Measurements from ENCODE around the gene TRDN.

TRDN gene

DNA sequence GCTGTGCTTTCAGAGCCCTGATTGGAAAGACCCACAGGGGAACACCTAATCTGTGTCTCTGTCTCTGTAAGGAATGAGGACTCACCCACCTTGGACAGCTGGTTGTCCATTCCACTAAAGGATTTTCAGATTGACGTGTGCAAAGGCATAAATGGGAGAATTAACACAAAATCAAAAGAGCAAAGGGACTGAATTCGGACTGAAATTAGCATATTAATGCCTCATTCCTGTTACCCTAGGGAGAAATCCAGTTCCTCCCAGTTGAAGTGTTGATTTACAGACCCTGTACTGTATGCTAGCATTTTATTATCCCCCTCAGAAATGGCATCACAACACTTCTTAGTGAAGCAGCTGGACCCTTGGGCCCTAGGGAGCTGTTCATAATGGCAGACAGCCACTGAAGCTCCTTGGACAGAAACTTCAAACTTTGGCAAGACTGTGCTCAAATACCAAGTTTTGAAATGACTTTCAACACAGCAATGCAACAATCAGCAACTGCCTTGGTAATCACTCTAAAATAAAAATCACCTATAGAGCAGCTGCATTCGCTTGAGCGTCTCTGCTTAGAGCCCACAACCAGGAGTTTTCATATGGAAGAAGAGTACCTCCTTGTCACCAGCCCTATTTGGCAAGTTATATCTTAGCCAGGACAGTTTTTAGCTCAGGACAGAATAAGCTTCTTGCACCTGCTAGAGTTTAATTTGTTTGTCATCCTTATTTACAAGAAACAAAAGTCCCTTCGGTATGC is 118.1 kb downstream of the TRDN start:
- Histone ChIP-seq H3K4me1 (ENCODE audit: insufficient read depth, low read length) (no peaks in the 10 kb centered on the region), H3K27me3 (ENCODE audit: insufficient read depth, low read length, poor library complexity) (no peaks in the 10 kb centered on the region), H4K20me1 (ENCODE audit: insufficient read depth, low read length) (no peaks in the 10 kb centered on the region), H2AFZ (ENCODE audit: low read depth, low read length) (no peak overlapping the region), H3K4me2 (ENCODE audit: insufficient read depth, low read length) (no peak overlapping the region), H3K79me2 (ENCODE audit: insufficient read depth, low read length) (no peaks in the 10 kb centered on the region), H3K9ac (ENCODE audit: low read depth, low read length) (no peak overlapping the region), H3K36me3 (ENCODE audit: insufficient read depth, low read length) (no peaks in the 10 kb centered on the region), H3K27ac (ENCODE audit: low read length) (no peak overlapping the region), H3K4me3 (ENCODE audit: low read depth in 1 of 2, low read length in 2 of 2) (no peak overlapping the region), H3K9me3 (ENCODE audit: insufficient read depth, low read length, severe bottlenecking) (no peaks in the 10 kb centered on the region)
- DNase-seq: no peak
- ATAC-seq (ENCODE audit: insufficient read depth, low read depth): no peak
- TF ChIP-seq, protein P1, sequence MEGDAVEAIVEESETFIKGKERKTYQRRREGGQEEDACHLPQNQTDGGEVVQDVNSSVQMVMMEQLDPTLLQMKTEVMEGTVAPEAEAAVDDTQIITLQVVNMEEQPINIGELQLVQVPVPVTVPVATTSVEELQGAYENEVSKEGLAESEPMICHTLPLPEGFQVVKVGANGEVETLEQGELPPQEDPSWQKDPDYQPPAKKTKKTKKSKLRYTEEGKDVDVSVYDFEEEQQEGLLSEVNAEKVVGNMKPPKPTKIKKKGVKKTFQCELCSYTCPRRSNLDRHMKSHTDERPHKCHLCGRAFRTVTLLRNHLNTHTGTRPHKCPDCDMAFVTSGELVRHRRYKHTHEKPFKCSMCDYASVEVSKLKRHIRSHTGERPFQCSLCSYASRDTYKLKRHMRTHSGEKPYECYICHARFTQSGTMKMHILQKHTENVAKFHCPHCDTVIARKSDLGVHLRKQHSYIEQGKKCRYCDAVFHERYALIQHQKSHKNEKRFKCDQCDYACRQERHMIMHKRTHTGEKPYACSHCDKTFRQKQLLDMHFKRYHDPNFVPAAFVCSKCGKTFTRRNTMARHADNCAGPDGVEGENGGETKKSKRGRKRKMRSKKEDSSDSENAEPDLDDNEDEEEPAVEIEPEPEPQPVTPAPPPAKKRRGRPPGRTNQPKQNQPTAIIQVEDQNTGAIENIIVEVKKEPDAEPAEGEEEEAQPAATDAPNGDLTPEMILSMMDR (IDR thresholded peaks at IDR 0.05; ENCODE audit: borderline replicate concordance, extremely low read depth, low read length, poor library complexity, severe bottlenecking): no peak
- no peak for TF ChIP-seq EZH2 (IDR thresholded peaks at IDR 0.05; ENCODE audit: borderline replicate concordance, low read depth, low read length, severe bottlenecking)

- no peak for ATAC-seq (ENCODE audit: insufficient read depth, low read depth)
Measured at GRCh38 chr6:123515715-123516114, 121.0 kb downstream of the TRDN start.

GRCh38 chr6:123509112-123509511 is 127.6 kb downstream of the TRDN start:
- Histone ChIP-seq H3K9ac (ENCODE audit: low read depth, low read length) (no peak overlapping the region), H4K20me1 (ENCODE audit: insufficient read depth, low read length) (no peaks in the 10 kb centered on the region), H3K4me2 (ENCODE audit: insufficient read depth, low read length) (no peak overlapping the region), H3K4me3 (ENCODE audit: low read depth in 1 of 2, low read length in 2 of 2) (no peak overlapping the region), H3K4me1 (ENCODE audit: insufficient read depth, low read length) (no peaks in the 10 kb centered on the region), H3K27ac (ENCODE audit: low read length) (no peak overlapping the region), H3K79me2 (ENCODE audit: insufficient read depth, low read length) (no peaks in the 10 kb centered on the region), H3K27me3 (ENCODE audit: insufficient read depth, low read length, poor library complexity) (no peaks in the 10 kb centered on the region), H3K9me3 (ENCODE audit: insufficient read depth, low read length, severe bottlenecking) (no peaks in the 10 kb centered on the region), H3K36me3 (ENCODE audit: insufficient read depth, low read length) (no peaks in the 10 kb centered on the region), H2AFZ (ENCODE audit: low read depth, low read length) (no peak overlapping the region)
- DNase-seq (no peak), ATAC-seq (ENCODE audit: insufficient read depth, low read depth) (no peak)
- TF ChIP-seq EZH2 (IDR thresholded peaks at IDR 0.05; ENCODE audit: borderline replicate concordance, low read depth, low read length, severe bottlenecking): no peak
- TF ChIP-seq, protein P1 (IDR thresholded peaks at IDR 0.05; ENCODE audit: borderline replicate concordance, extremely low read depth, low read length, poor library complexity, severe bottlenecking): no peak

More at GRCh38 chr6:123515715-123516114, 121.0 kb downstream of the TRDN start:
- Histone ChIP-seq H4K20me1 (ENCODE audit: insufficient read depth, low read length) (no peaks in the 10 kb centered on the region), H2AFZ (ENCODE audit: low read depth, low read length) (no peak overlapping the region), H3K4me3 (ENCODE audit: low read depth in 1 of 2, low read length in 2 of 2) (no peak overlapping the region), H3K4me2 (ENCODE audit: insufficient read depth, low read length) (no peak overlapping the region), H3K9ac (ENCODE audit: low read depth, low read length) (no peak overlapping the region), H3K27ac (ENCODE audit: low read length) (no peak overlapping the region), H3K27me3 (ENCODE audit: insufficient read depth, low read length, poor library complexity) (no peaks in the 10 kb centered on the region), H3K4me1 (ENCODE audit: insufficient read depth, low read length) (no peaks in the 10 kb centered on the region), H3K79me2 (ENCODE audit: insufficient read depth, low read length) (no peaks in the 10 kb centered on the region), H3K36me3 (ENCODE audit: insufficient read depth, low read length) (no peaks in the 10 kb centered on the region), H3K9me3 (ENCODE audit: insufficient read depth, low read length, severe bottlenecking) (no peaks in the 10 kb centered on the region)
- no peak for TF ChIP-seq EZH2 (IDR thresholded peaks at IDR 0.05; ENCODE audit: borderline replicate concordance, low read depth, low read length, severe bottlenecking)
- TF ChIP-seq, protein P1 (IDR thresholded peaks at IDR 0.05; ENCODE audit: borderline replicate concordance, extremely low read depth, low read length, poor library complexity, severe bottlenecking): no peak
- DNase-seq: no peak
